GM12878 (cell line): Measurements from ENCODE around the gene PDHA2. TPM values are rescaled to one million over a fixed set of nuclear protein-coding genes. Genes with fewer than 3 reads are reported as not detected.

Experiments used
- ATAC-seq: fragments of 200-7000 bp; cut with Tn5 transposase; 3 replicates; pipeline ENCODE4 v1.9.1; 2020; ENCODE audit warnings: mild to moderate bottlenecking, moderate library complexity
- BruUV-seq: library from RNA; stranded (reverse); fragments of 400-500 nt; replicated peaks from 2 replicates; lab custom pipeline; 2021; lab: Mats Ljungman, UMichigan
- CTCF ChIA-PET: fragments of 300-600 bp; sonication (Branson Sonifier 250); formaldehyde crosslinking; extraction: SDS; loops from one replicate; lab custom pipeline; 2021; ENCODE audit warnings: inconsistent platforms; lab: Yijun Ruan, JAX
- POLR2A ChIA-PET: fragments of 350-600 bp; formaldehyde crosslinking; extraction: SDS; loops from one replicate; lab custom pipeline; 2021; ENCODE audit warnings: inconsistent platforms; lab: Charles Lee
- RAD21 ChIA-PET: fragments of 300-600 bp; sonication (Branson Sonifier 250); formaldehyde crosslinking; loops from one replicate; lab custom pipeline; 2023; ENCODE audit warnings: antibody characterized with exemption; ENCODE audit not compliant: unreplicated experiment; lab: Charles Lee
- SMC1A ChIA-PET: fragments of 300-600 bp; sonication (Branson Sonifier 250); formaldehyde crosslinking; loops from one replicate; lab custom pipeline; 2023; ENCODE audit not compliant: unreplicated experiment, uncharacterized antibody; lab: Charles Lee
- DNase-seq: peaks from one replicate; pipeline ENCODE4 v3.0.0-alpha.2; 2011; ENCODE audit warnings: low read depth, low spot score
- FAIRE-seq: peaks from 3 replicates; lab custom pipeline; 2011; peaks lifted over from hg19 to GRCh38; lab: Jason Lieb, UNC
- H2AFZ ChIP-seq: 2 replicates; pipeline ENCODE4 v1.6.0; 2011; ENCODE audit warnings: low read depth, low read length, control low read depth; ENCODE audit not compliant: control insufficient read depth
- H3K27ac ChIP-seq: 2 replicates; pipeline ENCODE4 v1.5.1; 2011; ENCODE audit warnings: control low read depth; ENCODE audit not compliant: control insufficient read depth, insufficient read depth
- H3K27me3 ChIP-seq, 2 experiments: replicated peaks in 1 of 2; 2 replicates each; pipeline versions ENCODE4 v1.6.0 to v1.6.1; 2011; ENCODE audit warnings: low read length in 1 of 2; ENCODE audit not compliant: control insufficient read depth in 2 of 2, insufficient read depth in 2 of 2
- H3K36me3 ChIP-seq, 2 experiments: 2 replicates each; pipeline ENCODE4 v1.5.1; 2011; ENCODE audit warnings: low read length in 1 of 2; ENCODE audit not compliant: control insufficient read depth in 2 of 2, insufficient read depth in 2 of 2
- H3K4me1 ChIP-seq: 2 replicates; pipeline ENCODE4 v1.6.1; 2011; ENCODE audit warnings: mild to moderate bottlenecking, low read length, moderate library complexity, mixed read lengths; ENCODE audit not compliant: control insufficient read depth, insufficient read depth
- H3K4me2 ChIP-seq: 2 replicates; pipeline ENCODE4 v1.6.0; 2011; ENCODE audit warnings: control low read depth; ENCODE audit not compliant: control insufficient read depth, insufficient read depth
- H3K4me3 ChIP-seq: fragments of 200-600 bp; sonication (generic); 2 replicates; pipeline ENCODE4 v1.5.1; 2016
- H3K79me2 ChIP-seq: 2 replicates; pipeline ENCODE4 v1.6.0; 2011; ENCODE audit warnings: low read length; ENCODE audit not compliant: control insufficient read depth, insufficient read depth
- H3K9ac ChIP-seq: 2 replicates; pipeline ENCODE4 v1.8.0; 2011; ENCODE audit warnings: low read length, control low read depth, mixed read lengths; ENCODE audit not compliant: control insufficient read depth, insufficient read depth
- H3K9me3 ChIP-seq: replicated peaks from 3 replicates; pipeline ENCODE4 v1.5.1; 2011; ENCODE audit warnings: mild to moderate bottlenecking, low read length; ENCODE audit not compliant: control insufficient read depth, insufficient read depth
- H4K20me1 ChIP-seq: 2 replicates; pipeline ENCODE4 v1.6.0; 2011; ENCODE audit not compliant: control insufficient read depth, insufficient read depth
- BCL3 ChIP-seq: IDR thresholded peaks from 2 replicates; pipeline ENCODE4 v1.6.1; 2011; ENCODE audit warnings: borderline replicate concordance, low read depth, mild to moderate bottlenecking, moderate library complexity, low read length; ENCODE audit not compliant: insufficient read depth, poor library complexity, severe bottlenecking
- BRCA1 ChIP-seq: IDR thresholded peaks from 2 replicates; pipeline ENCODE4 v1.6.1; 2011; ENCODE audit warnings: low read depth, low read length, improper control_type of control experiment
- CEBPB ChIP-seq, 2 experiments: fragments of 150-350 bp in 1 of 2; IDR thresholded peaks; 2 replicates each; pipeline ENCODE4 v1.6.1; 2012 to 2014; ENCODE audit warnings: low read depth in 2 of 2, low read length in 2 of 2, borderline replicate concordance in 1 of 2, inconsistent platforms in 1 of 2
- SUPT20H ChIP-seq: IDR thresholded peaks from 2 replicates; pipeline ENCODE4 v1.6.1; 2011; ENCODE audit warnings: low read depth, mild to moderate bottlenecking, low read length, moderate library complexity, borderline replicate concordance; ENCODE audit not compliant: control insufficient read depth
- ZBTB33 ChIP-seq: fragments of 450-650 bp; IDR thresholded peaks from 2 replicates; pipeline ENCODE4 v1.6.1; 2017; ENCODE audit warnings: mild to moderate bottlenecking
- WGBS: methylation state at CpG from one replicate; pipeline ENCODE4 v1.1.6; 2016; ENCODE audit warnings: low lambda C conversion rate; ENCODE audit not compliant: insufficient replicate concordance, insufficient coverage; ENCODE audit errors: missing lambda C conversion rate; 5-methylcytosine and 5-hydroxymethylcytosine counted together
- in situ Hi-C: fragments of 300-500 bp; cut with MboI; formaldehyde crosslinking; loops from 9 replicates; pipeline ENCODE4 v1.14.3; 2018; ENCODE audit warnings: mixed read lengths
- intact Hi-C: fragments of 100-400 bp; cut with micrococcal nuclease; formaldehyde crosslinking; loops from one replicate; pipeline ENCODE4 v1.14.2; 2022; ENCODE audit not compliant: unreplicated experiment
- polyA plus RNA-seq, 11 experiments: library from polyadenylated mRNA; depleted of rRNA in 4 of 11; unstranded in 6 of 11; stranded (reverse) in 5 of 11; fragments of >200 nt; fragmentation: Nextera tagmentation in 4 of 11; fragmentation: Illumina TruSeq in 1 of 11; extraction: Ambion mirVana in 4 of 11; extraction: Trizol in 1 of 11; gene quantifications; 1 replicate in 1 of 11; 2 replicates in 10 of 11; pipeline versions ENCODE4 v1.2.1 to v1.2.3, GENCODE V29; 2011 to 2016; ENCODE audit warnings: inconsistent platforms in 2 of 11, missing spikeins in 2 of 11, low read depth in 1 of 11
- small RNA-seq: library from RNA; depleted of rRNA; stranded (forward); fragments of <200 nt; gene quantifications from one replicate; pipeline ENCODE3, GENCODE V24; 2014
- total RNA-seq, 4 experiments: library from RNA; depleted of rRNA in 3 of 4; stranded (reverse); fragments of >200 nt in 3 of 4; fragmentation: Illumina TruSeq in 1 of 4; extraction: Trizol in 1 of 4; gene quantifications; 2 replicates each; pipeline versions ENCODE4 v1.2.1 to v1.2.3, GENCODE V29; 2013 to 2021

PDHA2 gene
- total and polyA plus RNA-seq, 10 of the 15 experiments (the other 5 are each of a cell fraction or from before 2014, with no cell fraction given), result not detected

- H3K4me3 ChIP-seq, result no peak overlapping the region
- SMC1A ChIA-PET, result interaction anchor here (0.7 kb wide), 1 partner anchor 784 kb away, joined by 3 read pairs; no protein-coding TSS in a partner anchor
- BruUV-seq, result no TSS peak
- H3K9me3 ChIP-seq, result no peaks in the 10 kb centered on the region
- FAIRE-seq, result no peak
- no peak overlapping the region for H3K27ac ChIP-seq
- H4K20me1 ChIP-seq, result no peaks in the 10 kb centered on the region
- POLR2A ChIA-PET, result no interaction called here
- intact Hi-C loops, result no loop called here
- no peaks in the 10 kb centered on the region for H3K36me3 ChIP-seq
- H3K4me2 ChIP-seq, result no peak overlapping the region
- no peaks in the 10 kb centered on the region for H3K79me2 ChIP-seq
- CTCF ChIA-PET, result no interaction called here
- H3K27me3 ChIP-seq, result no peaks in the 10 kb centered on the region
- in situ Hi-C loops, result no loop called here
- no peak for TF ChIP-seq CEBPB (IDR thresholded peaks at IDR 0.05; ENCODE audit: borderline replicate concordance in 1 of 2, low read depth in 2 of 2, low read length in 2 of 2)
- no peak for TF ChIP-seq SUPT20H
- TF ChIP-seq ZBTB33, result no peak
- no peak for TF ChIP-seq BRCA1
- no peak for TF ChIP-seq BCL3
- TF ChIP-seq, all 136 proteins: peak for 0
- Histone ChIP-seq H3K9ac (no peak overlapping the region), H2AFZ (no peak overlapping the region), H3K4me1 (no peaks in the 10 kb centered on the region)
- DNase-seq (no peak), ATAC-seq (no peak)
- WGBS, result 0% methylated on average over 2 of the region's 2 CpGs
- RAD21 ChIA-PET, result no interaction called here
Observed at GRCh38 chr4:95889662-95890061, 49.8 kb downstream of the PDHA2 start.

Small RNAs within 50 kb of the gene (small RNA-seq; reads per million reads assigned to genes)
- not detected for gene RNU6-1059P
